NCI-H2196 (cell line): Measurements from ENCODE around the gene MYO7B.
"Not testable (repeated sequence)": the region's sequence is repeated elsewhere in the genome, so short reads cannot be mapped to it uniquely, and the experiment has no call there.

Source experiments
- DNase-seq: peaks from one replicate; lab custom pipeline; 2025; ENCODE audit not compliant: unreplicated experiment; lab: John Stamatoyannopoulos, UW

The MYO7B gene

DNA sequence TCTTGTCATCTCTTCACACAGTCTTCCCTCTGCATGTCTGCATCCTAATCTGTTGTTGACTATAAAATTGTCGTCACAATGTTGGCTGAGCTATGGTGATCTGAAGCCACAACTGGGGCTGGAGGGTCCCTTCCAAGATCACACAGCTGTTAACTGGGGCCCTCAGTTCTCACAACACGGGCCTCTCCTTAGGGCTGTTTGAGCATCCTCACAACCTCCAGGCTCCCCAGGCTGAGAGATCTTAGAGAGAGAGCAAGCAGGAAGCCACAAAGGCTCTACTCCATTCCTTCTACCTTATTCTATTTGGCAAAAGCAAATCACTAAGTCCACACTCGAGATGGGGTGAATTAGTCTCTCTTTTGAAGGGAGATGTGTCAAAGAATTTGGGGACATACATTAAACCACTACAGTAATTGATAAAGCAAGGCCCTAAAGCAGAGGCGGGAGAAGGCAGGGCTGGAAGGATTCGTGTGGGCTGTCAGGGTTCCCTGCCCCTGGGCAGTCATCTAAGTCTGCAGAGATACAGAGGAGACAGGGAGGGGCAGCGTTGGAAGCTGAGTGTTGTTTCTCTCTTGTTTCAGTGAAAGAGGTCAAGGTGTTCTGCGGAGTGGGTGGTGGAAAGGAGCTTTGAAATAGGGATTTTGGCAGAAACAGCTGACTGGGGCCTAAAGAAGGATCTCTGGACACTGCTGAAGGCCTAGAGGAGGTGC lies 15.9 kb downstream of the MYO7B start:
- no peak for DNase-seq

DNA sequence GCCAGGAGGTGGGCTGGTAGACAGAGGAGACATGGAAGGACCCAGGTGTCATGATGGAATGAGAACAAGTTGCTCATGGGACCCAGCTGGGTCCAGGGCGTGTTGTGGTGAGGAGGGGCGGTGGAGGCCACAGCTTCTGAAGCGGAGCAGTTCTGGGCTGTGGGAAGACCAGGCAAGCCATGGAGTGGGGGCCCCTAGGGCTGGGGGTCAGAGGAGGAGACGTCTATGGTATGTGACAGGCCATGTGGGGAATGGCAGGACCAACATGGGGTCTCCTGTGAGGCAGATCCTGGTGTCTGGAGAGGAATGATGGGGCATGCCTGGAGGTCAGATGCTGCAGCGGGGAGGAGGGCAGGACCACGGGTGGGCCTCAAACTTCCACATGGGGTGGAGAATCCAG lies 16.9 kb downstream of the MYO7B start:
- no peak for DNase-seq

DNA sequence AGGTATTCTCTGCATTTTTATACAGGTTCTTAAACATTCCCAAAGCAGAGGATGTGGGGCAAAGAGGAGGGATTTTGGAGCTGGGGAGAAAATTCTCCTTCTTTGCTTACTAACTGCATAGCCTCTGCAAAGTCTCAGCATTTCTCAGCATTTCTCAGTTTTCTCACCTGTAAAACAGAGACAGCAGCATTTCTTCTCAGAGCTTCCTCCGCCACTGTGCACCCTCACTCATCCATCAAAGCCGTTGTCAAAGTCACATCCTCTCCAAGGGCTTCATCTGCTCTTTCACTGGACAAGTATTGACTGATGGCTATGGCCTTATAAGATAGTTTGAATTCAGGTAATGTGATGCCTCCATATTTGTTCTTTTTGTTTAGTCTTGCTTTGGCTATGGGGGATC lies 17.4 kb downstream of the MYO7B start:
- DNase-seq = no peak

DNA sequence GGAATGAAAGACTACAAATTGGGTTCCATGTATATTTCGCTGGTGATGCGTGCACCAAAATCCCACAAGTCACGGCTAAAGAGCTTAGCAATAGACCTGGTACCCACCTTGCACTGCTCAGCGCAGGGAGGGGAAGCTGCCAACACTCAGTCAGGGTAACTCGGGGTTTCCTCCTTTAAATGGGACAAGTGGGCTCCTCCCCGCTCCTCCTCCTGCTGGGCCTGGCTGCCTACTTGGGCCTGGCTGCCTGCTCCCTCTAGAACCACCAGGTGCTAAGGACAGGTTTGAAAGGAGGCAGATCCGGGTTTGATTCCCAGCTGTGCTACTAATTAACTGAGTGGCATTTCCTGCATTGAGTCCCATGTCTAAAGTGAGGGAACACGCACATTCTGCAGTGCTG lies 23.4 kb downstream of the MYO7B start:
- DNase-seq = no peak

DNA sequence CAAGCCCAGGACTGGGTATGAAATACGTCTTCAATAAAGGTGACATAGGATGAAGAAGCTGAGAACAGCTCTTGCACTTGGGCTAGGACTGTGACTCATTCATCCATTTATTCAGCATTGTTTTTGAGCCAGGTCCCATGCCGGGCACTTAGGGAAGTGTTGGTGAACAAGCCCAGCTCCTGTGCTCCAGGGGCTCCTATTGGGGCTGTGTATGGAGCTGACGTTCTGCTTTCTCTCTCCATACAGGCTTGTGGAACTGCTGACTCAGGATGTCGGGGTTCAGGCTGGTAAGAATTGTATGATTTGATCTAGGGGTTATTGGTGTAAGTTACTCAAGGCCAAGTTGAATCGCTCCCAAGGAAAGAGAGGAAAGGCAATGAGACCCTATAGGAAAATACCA lies 24.0 kb downstream of the MYO7B start:
- DNase-seq = no peak

DNA sequence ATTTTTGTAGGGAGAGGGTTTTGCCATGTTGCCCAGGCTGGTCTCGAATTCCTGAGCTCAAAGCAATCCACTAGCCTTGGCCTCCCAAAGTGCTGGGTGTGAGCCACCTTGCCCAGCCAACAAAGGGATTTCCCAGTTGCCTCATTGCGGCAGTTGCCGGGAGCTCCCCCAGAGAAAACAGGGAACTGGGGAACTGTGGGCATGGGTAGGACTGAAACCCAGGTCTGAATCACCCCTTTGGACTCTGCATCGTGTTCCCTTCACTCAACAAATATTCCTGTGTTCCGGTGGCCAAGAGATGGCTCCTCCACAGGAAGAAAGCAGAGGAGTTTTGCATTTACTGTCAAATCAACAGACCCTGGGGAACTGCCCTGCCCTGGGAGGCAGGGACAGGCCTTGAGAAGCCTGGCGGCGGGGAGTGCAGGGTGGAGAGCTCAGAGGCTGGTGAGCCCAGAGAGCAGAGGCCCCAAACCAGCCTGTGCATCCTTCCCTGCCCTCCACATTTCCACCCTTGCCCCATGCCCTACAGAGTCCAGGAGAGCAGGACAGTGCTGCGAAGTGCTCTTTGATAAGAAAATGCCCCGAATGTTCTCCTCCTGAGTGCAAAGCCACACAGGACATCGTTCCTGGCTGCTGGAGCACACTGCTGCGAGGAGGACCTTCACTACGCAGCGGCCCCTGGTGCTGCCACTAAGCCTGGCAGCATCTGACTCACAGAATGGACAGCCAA lies 24.9 kb downstream of the MYO7B start:
- no peak for DNase-seq

DNA sequence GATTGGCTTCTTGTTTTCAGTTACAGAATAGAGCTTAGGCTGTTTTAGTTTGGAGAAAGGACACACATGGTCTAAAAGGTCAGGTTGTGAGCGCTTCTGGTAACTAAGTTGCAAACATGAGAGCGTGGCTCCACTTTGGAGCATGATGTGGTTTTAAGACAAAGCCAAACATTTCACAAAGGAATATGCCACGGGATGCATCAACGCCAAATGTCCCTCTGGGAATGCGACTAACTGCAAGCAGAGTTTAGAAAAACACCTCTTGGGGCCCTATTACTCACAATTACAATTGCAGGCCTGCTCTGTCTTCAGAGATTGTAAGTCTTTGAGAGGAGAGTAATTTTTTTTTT lies 25.4 kb downstream of the MYO7B start:
- no peak for DNase-seq

DNA sequence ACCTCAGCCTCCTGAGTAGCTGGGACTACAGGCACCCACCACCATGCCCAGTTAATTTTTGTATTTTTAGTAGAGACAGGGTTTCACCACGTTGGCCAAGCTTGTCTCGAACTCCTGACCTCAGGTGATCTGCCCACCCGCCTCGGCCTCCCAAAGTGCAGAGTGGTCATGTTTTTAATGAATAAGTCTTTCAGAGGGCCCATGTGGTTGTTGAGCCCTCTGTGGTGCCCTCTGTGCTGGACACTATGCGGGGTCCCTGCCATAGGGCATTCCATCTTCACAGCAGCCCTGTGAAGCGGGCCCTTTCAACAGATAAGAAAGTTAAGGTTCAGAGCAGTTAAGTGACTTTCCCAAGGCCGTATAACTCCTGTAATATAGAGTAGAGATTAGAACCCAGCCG lies 25.9 kb downstream of the MYO7B start:
- DNase-seq = no peak

DNA sequence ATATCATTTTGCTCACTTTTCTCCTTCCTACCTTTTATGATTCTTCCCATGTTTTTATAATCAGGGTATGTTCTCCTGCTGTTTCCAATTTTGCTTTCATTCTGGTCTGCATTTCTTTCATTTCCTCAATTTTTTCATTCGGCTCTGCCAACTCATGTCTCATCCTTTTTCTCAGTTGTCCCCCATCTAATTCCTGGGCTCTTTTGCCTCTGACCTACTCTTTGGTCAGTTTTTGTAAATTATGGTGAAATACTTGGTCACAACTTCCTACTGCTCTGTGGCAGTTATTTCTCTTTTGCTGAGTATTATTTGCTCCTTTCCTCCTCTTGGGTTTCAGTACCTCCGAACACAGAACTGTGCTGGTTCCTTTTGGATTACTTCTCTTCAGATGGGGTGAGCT lies 27.5 kb downstream of the MYO7B start:
- no peak for DNase-seq

DNA sequence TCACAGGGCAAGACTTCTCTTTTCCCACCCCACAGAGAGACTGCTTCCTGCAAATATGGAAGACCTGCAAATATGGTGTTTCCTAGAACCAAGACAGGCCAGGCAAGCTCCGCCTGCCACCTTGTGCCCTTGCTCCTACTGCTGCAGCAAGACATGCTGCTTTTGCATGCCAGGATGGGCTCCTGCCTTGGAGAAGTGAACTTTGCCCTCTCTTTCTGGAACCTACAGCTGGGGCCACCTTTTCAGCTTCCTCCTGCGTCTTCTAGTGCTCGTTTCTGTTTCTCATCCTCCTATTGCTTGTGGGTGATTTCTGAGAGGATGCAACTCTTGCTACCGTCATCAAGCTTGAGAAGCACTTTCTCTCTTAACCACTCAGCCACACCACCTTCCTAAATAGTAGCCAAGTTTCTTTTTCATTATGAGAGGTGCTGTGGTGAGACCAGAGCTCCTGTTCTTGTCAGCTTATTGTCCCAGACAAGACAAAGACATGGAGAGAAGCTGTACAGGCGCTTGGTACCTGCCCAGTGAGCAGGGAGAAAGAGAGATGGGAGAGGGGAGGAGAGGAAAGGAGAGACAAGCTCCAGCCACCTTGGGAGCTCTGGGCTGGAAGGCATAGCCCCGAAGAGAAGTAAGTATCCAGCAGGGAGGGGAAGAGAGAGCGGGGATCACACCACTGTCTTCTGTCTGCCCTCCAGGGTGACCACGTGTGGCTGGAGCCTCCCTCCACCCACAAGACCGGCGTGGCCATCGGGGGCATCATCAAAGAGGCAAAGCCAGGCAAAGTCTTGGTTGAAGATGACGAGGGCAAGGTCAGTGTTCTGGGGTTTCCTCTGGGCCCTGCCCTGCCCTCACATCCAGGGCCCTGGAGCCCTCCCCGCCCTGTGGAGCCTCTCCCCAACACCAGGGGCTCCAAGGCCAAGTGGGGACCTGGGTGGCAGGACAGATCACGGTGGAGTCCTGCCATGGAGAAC lies 28.3 kb downstream of the MYO7B start:
- DNase-seq = no peak

DNA sequence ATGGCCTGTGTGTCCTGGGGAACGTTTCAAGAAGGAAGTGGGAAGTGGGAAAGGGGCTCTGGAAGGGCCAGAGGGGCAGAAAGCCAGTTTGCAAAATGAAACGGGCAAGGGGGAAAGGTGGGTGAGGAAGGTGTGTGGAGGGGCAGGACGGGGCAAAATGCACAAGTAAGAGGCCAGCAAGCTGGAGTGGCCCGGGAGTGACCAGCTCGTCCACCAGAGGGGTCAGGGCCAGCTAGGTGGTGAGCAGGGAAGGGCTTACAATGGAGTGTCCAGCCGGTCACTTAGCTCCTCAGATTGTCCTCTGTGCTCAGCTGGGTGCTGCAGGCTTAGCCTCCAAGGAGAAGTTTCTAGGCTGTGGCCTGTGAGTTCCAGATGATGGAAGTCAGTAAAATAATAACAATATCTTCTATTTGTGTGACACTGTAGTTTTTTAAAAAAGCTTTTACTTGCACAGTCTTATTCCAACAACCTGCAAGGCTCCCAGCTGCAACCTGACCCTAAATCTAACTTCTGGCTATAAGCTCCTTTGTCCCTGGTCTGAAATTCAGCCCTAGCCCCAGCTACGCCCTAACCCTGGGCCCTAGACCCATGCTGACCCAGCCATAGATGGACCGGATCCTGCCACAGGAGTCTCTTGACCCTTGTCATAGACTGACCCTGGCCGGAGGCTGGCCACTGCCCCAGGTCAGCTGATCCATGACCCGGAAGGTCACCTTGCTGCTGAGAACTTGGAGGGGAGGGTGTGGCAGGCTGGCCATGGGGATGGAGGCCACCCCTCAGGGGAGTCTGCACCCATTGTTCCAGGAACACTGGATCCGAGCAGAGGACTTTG lies 29.2 kb downstream of the MYO7B start:
- DNase-seq = no peak

DNA sequence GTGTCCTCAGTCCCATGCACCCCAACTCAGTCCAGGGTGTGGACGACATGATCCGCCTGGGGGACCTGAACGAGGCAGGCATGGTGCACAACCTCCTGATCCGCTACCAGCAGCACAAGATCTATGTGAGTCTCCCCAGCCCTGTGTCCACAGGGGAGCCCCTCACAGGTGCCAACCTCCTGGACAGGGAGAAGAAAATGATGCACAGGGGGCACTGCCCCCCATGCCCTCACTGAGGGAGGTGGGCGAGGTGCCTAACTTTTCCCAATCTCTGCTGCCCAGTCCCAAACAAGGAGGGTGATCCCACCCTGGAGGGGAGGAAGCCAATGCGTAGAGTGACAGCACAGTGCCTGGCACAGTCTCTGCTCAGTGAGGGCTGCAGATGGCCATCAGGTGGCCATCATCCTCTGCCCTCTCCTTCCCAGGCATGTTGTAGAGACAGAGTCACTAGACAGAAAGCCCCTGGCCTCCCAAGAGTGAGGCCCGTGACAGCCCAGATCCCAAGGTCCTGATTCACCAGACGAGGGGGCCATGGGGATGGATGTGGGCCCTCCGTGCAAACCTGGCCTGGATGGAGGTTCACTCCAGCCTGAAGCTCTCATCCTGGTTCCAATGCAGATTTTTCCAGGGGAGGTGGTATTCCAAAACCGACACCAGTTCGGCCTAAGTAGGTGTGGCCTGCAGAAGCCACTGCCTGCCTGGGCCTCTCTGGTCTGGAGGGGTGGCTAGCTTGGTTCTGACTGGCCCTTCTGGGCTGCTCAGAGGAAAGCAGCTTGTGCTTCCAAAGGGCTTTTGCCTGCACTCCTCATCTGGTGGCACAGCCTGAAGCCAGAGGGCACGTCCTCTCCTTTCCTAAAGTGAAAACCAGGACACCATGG lies 30.0 kb downstream of the MYO7B start:
- DNase-seq = no peak

DNA sequence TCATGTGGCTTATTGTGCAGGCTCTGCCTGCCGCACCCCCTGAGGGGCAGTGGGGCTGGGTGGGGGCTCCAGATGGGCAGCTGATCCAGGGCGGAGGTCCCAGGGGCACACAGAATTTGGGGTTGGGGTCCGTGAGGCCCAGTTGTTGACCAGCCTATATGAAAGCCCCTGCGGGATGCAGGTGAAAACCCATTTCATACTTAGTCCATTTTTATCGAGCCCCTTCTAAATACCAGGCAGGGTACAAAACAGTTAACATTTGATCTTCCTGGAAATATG lies 30.6 kb downstream of the MYO7B start:
- no peak for DNase-seq

DNA sequence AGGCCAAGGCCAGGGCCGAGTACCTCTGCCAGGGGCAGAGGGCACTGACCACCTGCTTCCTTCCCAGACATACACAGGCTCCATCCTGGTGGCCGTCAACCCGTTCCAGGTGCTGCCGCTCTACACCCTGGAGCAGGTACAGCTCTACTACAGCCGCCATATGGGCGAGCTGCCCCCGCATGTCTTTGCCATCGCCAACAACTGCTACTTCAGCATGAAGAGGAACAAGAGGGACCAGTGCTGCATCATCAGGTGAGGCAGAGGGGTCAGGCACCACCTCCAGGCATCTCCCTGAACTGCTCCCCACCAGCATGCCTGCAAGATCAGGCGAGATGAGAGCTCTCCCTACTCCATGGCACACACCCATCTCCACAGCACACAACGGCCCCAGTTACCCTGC lies 31.1 kb downstream of the MYO7B start:
- no peak for DNase-seq

DNA sequence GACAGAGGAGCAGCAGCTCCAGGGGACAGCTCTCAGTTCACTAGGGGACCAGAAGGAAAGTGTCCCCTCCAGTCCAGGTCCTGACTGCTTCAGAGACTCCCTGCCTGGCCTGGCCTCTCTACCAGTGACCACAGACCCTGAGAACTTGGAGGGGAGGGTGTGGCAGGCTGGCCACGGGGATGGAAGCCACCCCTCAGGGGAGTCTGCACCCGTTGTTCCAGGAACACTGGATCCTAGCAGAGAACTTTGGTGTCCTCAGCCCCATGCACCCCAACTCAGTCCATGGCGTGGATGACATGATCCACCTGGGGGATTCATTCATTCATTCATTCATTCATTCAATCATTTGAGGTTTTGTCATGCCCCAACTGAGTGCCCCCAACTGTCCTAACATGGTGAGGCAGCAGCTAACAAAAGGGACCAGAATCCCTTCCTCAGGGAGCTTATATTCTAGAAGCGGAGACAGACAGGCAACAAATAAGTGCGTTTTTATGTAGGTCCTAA lies 31.9 kb downstream of the MYO7B start:
- no peak for DNase-seq

DNA sequence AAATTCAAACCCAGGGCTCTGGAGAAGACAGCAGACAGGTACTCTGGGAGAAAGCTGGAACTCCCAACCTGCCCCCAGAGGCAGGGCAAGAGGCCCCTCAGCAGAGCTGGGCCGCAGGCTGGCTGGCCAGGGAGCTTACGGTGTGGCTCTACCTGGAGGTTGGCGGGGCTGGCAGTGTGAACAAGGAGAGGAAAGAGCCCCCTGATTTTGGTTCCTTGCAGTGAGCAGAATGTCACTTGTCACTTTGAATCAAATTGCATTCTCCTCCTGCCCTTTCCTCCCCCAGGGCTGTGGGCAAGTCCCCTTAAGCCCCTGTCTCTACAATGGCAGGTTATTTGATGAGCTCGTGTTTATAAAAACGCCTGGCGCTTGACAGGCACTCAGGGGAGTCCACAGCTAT lies 32.6 kb downstream of the MYO7B start:
- no peak for DNase-seq

DNA sequence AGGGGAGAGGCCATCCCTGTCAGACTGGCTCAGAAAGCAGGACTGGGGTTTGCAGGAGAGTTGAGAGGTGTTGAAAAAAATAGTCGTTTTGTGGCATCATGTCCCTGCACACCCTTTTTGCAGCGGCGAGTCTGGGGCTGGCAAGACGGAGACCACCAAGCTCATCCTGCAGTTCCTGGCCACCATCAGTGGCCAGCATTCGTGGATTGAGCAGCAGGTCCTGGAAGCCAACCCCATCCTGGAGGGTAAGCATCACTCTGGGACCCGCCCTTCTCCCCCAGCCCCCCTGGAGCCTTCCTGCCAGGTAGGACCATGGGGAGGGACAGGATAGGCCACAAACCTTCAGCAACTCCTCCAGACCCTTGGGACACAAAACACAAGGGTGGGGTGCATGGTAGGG lies 34.2 kb downstream of the MYO7B start:
- no peak for DNase-seq

DNA sequence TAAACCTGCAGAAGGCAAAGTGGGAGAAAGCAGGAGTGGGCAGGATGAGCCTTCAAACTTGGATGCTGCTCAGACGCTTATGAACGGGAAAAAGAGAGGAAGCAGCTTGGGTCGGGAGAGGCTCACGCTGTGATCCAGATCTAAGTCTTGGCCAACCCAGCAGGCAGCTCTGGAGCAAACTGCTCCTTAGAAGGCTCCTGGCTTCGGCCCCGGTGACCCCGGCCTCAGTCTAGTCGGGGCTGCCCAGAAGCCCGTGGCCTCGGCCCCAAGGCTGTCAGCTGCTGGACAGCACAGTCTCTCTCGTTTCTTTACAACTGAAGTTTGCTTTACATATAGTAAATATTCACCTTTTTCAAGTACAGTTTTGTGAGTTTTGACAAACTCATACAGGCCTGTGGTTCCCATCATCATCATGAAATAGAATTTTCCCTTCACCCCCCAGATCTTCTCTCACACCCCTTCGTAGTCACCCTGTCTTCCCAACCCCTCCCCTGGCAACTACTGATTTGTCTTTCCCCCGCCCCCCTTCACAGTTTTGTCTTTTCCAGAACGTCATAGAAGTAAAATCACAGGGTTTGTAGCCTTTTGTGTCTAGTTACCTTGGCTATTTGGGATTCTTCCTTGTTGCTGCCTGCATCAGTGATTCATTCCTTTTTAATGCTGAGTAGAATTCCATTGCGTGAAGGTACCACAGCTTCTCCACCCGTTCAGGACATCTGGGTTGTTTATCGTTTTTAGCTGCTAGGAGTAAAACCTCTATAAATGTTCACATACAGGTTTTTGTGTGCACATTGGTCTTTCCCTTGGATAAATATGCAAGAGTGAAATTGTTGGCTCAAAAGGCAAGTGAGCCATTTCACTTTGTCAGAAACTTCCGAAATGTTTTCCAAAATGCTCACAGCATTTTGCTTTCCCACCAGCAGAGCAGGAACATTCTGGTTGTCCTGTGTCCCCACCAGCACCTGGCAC lies 35.1 kb downstream of the MYO7B start:
- no peak for DNase-seq

DNA sequence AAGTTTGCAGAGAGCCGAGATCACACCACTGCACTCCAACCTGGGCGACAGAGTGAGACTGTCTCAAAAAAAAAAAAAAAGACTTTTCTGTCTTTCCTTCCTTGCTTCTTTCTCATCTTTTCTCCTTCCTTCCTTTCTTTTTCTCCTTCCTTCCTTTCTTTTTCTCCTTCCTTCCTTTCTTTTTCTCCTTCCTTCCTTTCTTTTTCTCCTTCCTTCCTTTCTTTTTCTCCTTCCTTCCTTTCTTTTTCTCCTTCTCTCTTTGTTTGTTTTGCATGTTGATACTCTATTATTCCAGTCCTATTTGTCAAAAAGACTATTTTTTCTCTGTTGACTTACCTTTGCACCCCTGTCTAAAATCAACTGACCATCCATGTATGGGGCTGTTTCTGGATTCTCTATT lies 36.9 kb downstream of the MYO7B start:
- not testable (repeated sequence) for DNase-seq
